KMS-11 (cell line): ENCODE data around the gene SYT1.

Source experiments
- H2AFZ ChIP-seq: fragments of 200-600 bp; sonication (generic); 2 replicates; pipeline ENCODE4 v1.6.1; 2016; ENCODE audit warnings: antibody characterized with exemption, mixed run types, low read depth
- H3K27ac ChIP-seq: fragments of 200-600 bp; sonication (generic); 2 replicates; pipeline ENCODE4 v1.6.1; 2016; ENCODE audit warnings: mild to moderate bottlenecking, mixed run types
- H3K27me3 ChIP-seq: fragments of 200-600 bp; sonication (generic); 2 replicates; pipeline ENCODE4 v1.6.1; 2017; ENCODE audit warnings: mild to moderate bottlenecking, low read depth, mixed run types, moderate library complexity; ENCODE audit not compliant: insufficient read depth
- H3K36me3 ChIP-seq: fragments of 200-600 bp; sonication (generic); 2 replicates; pipeline ENCODE4 v1.6.1; 2017; ENCODE audit warnings: mild to moderate bottlenecking, mixed run types; ENCODE audit not compliant: insufficient read depth
- H3K4me1 ChIP-seq: fragments of 200-600 bp; sonication (generic); 2 replicates; pipeline ENCODE4 v1.6.1; 2016; ENCODE audit warnings: mild to moderate bottlenecking, low read depth, mixed run types; ENCODE audit not compliant: poor library complexity, severe bottlenecking
- H3K4me2 ChIP-seq: fragments of 200-600 bp; sonication (generic); 2 replicates; pipeline ENCODE4 v1.7.0; 2016; ENCODE audit warnings: mild to moderate bottlenecking, mixed run types
- H3K4me3 ChIP-seq: fragments of 200-600 bp; sonication (generic); IDR thresholded peaks from 2 replicates; pipeline ENCODE4 v1.6.1; 2017; ENCODE audit warnings: low read depth, low read length, mixed read lengths; ENCODE audit not compliant: insufficient read depth
- H3K79me2 ChIP-seq: fragments of 200-600 bp; sonication (generic); 2 replicates; pipeline ENCODE4 v1.6.1; 2016; ENCODE audit warnings: low read depth, mixed run types; ENCODE audit not compliant: insufficient read depth
- H3K9ac ChIP-seq: fragments of 200-600 bp; sonication (generic); 2 replicates; pipeline ENCODE4 v1.6.1; 2016; ENCODE audit warnings: mild to moderate bottlenecking, mixed run types
- H4K20me1 ChIP-seq: fragments of 200-600 bp; sonication (generic); 2 replicates; pipeline ENCODE4 v1.6.1; 2016; ENCODE audit warnings: mild to moderate bottlenecking, mixed run types; ENCODE audit not compliant: insufficient read depth
- CTCF ChIP-seq: fragments of 200-600 bp; sonication (generic); conservative IDR thresholded peaks from 2 replicates; pipeline ENCODE4 v1.6.1; 2017; ENCODE audit warnings: low read depth, mild to moderate bottlenecking, antibody characterized with exemption, low read length, moderate library complexity, mixed read lengths

The SYT1 gene

GRCh38 chr12:79143803-79144202 is 279.2 kb downstream of the SYT1 start:
- Histone ChIP-seq H3K79me2 (no peaks in the 10 kb centered on the region), H3K4me3 (no peak overlapping the region), H2AFZ (peak overlapping the region; percentile 4; the same call in 1 of the 2 replicates), H3K4me1 (peaks cover 27% of the 10 kb centered on the region), H3K4me2 (peak overlapping the region; percentile 57), H3K27me3 (no peaks in the 10 kb centered on the region), H4K20me1 (no peaks in the 10 kb centered on the region), H3K9ac (no peak overlapping the region), H3K27ac (peak overlapping the region; percentile 39), H3K36me3 (no peaks in the 10 kb centered on the region)
- no peak for TF ChIP-seq CTCF

GRCh38 chr12:79151956-79152355 is 287.4 kb downstream of the SYT1 start:
- Histone ChIP-seq H3K9ac (no peak overlapping the region), H3K4me3 (no peak overlapping the region)
- no peak for TF ChIP-seq CTCF

GRCh38 chr12:79155683-79156082 is 291.1 kb downstream of the SYT1 start:
- Histone ChIP-seq H3K4me2 (no peak overlapping the region), H3K27me3 (no peaks in the 10 kb centered on the region), H3K4me1 (peaks cover 57% of the 10 kb centered on the region), H3K27ac (no peak overlapping the region; the same call in 1 of the 2 replicates), H2AFZ (no peak overlapping the region), H3K9ac (no peak overlapping the region), H3K36me3 (no peaks in the 10 kb centered on the region), H3K79me2 (no peaks in the 10 kb centered on the region), H3K4me3 (no peak overlapping the region), H4K20me1 (no peaks in the 10 kb centered on the region)
- no peak for TF ChIP-seq CTCF

More at GRCh38 chr12:79151956-79152355, 287.4 kb downstream of the SYT1 start:
- H3K4me2 ChIP-seq: no peak overlapping the region
- H3K79me2 ChIP-seq: no peaks in the 10 kb centered on the region
- H3K27ac ChIP-seq: no peak overlapping the region
- no peaks in the 10 kb centered on the region for H3K36me3 ChIP-seq
- H3K4me1 ChIP-seq: peaks cover 24% of the 10 kb centered on the region
- H3K27me3 ChIP-seq: no peaks in the 10 kb centered on the region
- H4K20me1 ChIP-seq: no peaks in the 10 kb centered on the region
- H2AFZ ChIP-seq: no peak overlapping the region

GRCh38 chr12:79156846-79157463 is 292.4 kb downstream of the SYT1 start:
- peak overlapping the region; percentile 58 for H3K27ac ChIP-seq
- H4K20me1 ChIP-seq: no peaks in the 10 kb centered on the region
- H3K27me3 ChIP-seq: no peaks in the 10 kb centered on the region
- H3K79me2 ChIP-seq: no peaks in the 10 kb centered on the region
- no peak overlapping the region for H3K9ac ChIP-seq
- no peaks in the 10 kb centered on the region for H3K36me3 ChIP-seq
- peak overlapping the region; percentile 45; the same call in 1 of the 2 replicates for H2AFZ ChIP-seq
- no peak for TF ChIP-seq CTCF
- H3K4me2 ChIP-seq: peak overlapping the region; percentile 65
- peaks cover 66% of the 10 kb centered on the region for H3K4me1 ChIP-seq
- H3K4me3 ChIP-seq: no peak overlapping the region
